Measurements from ENCODE around the gene KCNQ5.
"Not testable (repeated sequence)": the region's sequence is repeated elsewhere in the genome, so short reads cannot be mapped to it uniquely, and the experiment has no call there.

The KCNQ5 gene

DNA sequence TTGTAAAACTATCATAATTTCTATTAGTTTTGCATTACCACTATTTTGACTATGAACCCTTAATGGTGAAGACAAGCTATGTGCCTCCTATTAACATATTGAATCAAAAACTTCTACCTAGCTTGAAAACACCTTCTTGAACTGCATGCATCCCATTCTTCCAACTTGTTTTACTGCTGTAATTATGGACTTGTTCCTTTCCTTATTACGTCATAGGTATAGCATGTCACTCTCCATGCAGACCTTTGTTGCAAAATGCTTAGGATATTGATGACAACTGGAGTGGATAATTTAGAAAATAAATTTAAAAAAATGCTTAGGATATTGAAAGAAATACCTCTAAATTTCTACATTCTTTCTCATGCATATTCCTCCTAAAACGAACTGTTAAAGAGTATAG is 219.3 kb downstream of the KCNQ5 start:
- DNase-seq (ENCODE audit: low read depth): no peak

GRCh38 chr6:72842140-72842539 is 220.3 kb downstream of the KCNQ5 start:
- no peak for DNase-seq (ENCODE audit: low read depth)

GRCh38 chr6:72844614-72845013 is 222.8 kb downstream of the KCNQ5 start:
- DNase-seq (ENCODE audit: low read depth): no peak

- no peak for DNase-seq (ENCODE audit: low read depth)
These were observed 227.5 kb downstream of the KCNQ5 start for GRCh38 chr6:72849346-72849745.

- no peak for DNase-seq (ENCODE audit: low read depth)
These were observed 228.2 kb downstream of the KCNQ5 start for GRCh38 chr6:72850040-72850439.

- DNase-seq (ENCODE audit: low read depth): no peak
These were observed 228.6 kb downstream of the KCNQ5 start for GRCh38 chr6:72850469-72850868.

DNA sequence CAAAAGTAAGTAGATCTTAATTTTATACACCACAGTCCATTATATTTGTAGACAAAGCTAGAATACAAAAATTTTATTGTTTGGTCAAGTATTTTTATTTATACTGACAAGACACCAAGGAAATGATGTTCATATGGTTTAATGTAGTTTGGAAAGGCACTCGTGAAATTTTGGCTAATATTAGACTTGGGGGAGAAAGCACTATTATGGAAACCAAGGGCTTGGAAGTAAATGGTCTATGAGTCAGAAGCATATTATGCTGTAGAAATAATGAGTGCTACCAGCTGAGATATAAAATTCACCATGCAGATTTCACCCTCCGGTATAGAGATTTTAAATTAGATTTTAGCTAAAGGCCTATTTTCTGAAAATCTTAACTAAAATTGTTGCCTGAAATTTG is 233.6 kb downstream of the KCNQ5 start:
- DNase-seq (ENCODE audit: low read depth): no peak

- no peak for DNase-seq (ENCODE audit: low read depth)
These were observed 234.9 kb downstream of the KCNQ5 start for GRCh38 chr6:72856801-72857200.

GRCh38 chr6:72857791-72858585 is 236.1 kb downstream of the KCNQ5 start:
- DNase-seq (ENCODE audit: low read depth): peak; percentile 70

GRCh38 chr6:72861059-72861458 is 239.2 kb downstream of the KCNQ5 start:
- peak; percentile 4 for DNase-seq (ENCODE audit: low read depth)

- DNase-seq (ENCODE audit: low read depth): peak; percentile 49
These were observed 240.1 kb downstream of the KCNQ5 start for GRCh38 chr6:72861935-72862432.

DNA sequence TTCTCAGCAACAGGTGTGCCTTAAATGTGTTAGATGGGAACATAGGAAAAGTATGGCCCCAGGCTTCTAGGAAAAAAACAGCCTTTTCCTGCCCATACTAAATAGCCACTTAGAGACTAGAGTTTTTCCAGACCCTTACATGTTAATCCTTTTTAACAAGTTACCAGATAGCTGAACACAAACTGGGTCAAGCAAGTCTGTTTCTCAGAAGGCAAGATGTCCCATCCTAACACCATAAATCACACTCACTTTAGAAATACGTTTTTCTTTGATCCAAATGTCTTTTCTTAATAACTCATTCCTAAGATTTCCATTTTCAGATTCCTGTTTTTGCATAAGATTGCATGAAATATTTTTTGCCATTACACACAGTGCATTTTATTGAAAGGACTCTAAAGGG is 241.3 kb downstream of the KCNQ5 start:
- no peak for DNase-seq (ENCODE audit: low read depth)

DNA sequence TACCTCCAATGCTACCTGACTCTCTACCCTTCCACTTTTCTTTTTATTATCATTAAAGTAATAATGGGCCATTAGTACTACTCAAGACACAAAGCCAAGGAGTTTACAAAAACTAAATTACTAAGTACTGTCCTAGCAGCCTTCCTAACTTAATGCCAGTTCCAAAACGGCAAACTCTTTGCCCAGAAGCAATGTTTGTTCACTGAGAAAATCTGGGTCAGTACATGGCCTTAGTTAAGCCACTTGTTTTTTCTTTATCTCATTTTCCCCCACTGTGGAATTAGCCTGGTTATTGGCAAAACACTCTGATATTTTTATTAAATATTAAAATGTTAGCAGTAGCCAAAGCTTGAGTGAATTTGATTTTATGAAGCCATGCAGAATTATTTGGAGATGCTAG is 242.4 kb downstream of the KCNQ5 start:
- no peak for DNase-seq (ENCODE audit: low read depth)

DNA sequence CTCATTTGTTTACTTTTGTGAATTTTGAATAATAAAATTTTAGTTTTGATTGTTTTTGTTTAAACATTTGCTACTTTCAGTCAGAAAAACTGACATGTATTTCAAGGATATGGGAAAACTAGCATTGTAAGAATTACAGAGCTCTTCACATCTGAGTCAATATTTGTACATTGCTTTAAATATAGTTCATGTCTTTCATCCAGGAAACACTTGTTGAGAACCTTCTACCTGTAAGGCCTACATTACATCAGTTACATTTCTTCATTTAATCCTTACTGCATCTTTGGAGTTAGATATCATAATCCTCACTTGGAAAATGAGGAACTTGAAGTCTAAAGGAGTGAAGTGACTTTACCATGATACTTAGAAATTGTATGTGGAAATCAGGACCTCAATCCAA is 242.9 kb downstream of the KCNQ5 start:
- DNase-seq (ENCODE audit: low read depth): no peak

DNA sequence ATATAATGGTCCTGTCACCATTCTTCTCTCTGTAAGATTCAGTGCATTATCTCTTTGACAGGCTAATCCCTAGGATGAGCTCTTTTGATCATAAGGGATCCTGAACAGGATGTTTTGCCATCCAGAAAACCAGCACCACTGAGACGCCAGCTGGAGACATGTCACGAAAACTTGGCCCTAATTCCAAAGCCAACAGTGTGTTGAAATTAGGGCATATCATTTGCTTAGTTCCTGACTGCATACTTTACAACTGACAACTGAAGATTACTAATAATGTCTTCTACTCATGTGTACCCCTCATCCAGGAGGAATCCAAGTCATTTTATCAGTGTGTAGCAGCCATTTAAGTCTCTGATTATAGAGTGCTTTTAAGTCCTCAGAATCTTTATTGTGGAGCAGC is 243.6 kb downstream of the KCNQ5 start:
- peak; percentile 24 for DNase-seq (ENCODE audit: low read depth)

- no peak for DNase-seq (ENCODE audit: low read depth)
These were observed 247.8 kb downstream of the KCNQ5 start for GRCh38 chr6:72869621-72870020.

DNA sequence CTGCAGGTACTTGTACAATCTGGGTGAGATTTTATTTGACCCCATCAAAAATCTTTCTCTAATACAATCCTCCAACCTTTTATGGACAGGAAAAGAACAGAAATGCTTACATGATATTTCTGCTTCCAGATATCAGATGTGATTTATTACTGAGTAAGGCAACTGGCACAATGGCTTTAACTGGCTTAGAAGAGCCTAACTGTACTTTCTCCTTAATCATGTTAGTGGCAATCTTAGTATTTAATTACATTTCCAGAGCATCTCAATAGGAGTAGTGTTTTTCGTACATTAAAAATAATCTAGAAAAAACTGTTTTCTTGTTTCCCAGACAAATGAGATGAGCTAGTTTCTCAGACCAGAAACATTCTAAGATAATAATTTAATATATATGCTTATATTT is 251.6 kb downstream of the KCNQ5 start:
- DNase-seq (ENCODE audit: low read depth): no peak

- no peak for DNase-seq (ENCODE audit: low read depth)
These were observed 254.4 kb downstream of the KCNQ5 start for GRCh38 chr6:72876256-72876655.

GRCh38 chr6:72886170-72886569 is 264.3 kb downstream of the KCNQ5 start:
- no peak for DNase-seq (ENCODE audit: low read depth)

GRCh38 chr6:72890233-72890632 is 268.4 kb downstream of the KCNQ5 start:
- DNase-seq (ENCODE audit: low read depth): no peak

GRCh38 chr6:72890671-72891070 is 268.8 kb downstream of the KCNQ5 start:
- DNase-seq (ENCODE audit: low read depth): no peak

GRCh38 chr6:72892901-72893300 is 271.0 kb downstream of the KCNQ5 start:
- no peak for DNase-seq (ENCODE audit: low read depth)

DNA sequence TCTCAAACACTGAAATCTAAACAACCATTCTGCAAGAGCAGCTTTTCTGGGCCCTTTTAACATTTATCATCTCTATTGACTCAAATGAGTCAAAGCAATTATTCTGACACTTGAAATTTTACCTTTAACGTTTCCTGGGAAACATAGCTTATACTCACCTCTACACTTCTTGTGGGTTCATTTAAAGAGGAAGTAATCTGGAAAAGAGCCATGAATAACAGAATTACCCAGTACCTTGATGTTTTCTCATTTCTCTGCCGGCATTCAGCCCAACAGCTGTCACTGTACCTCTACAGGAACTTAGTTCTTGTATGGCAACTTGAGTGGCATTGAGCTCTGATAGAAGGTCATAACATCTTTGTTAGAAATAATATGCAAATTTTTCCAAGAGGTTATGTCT is 272.2 kb downstream of the KCNQ5 start:
- no peak for DNase-seq (ENCODE audit: low read depth)

- not testable (repeated sequence) for DNase-seq (ENCODE audit: low read depth)
These were observed 276.4 kb downstream of the KCNQ5 start for GRCh38 chr6:72898313-72898712.
